Measurements from ENCODE around the gene CR1. TPM values are rescaled to one million over a fixed set of nuclear protein-coding genes. Genes with fewer than 3 reads are reported as not detected.

CR1 gene
- total RNA-seq, 1 experiment from 2014 or later: 0.13 TPM

GRCh38 chr1:207454046-207454964, 41.7 kb upstream of the CR1 start, which contains the start of gene CR2 (continued):
- TF ChIP-seq ATF3 (CRISPR knock-in tag; conservative IDR thresholded peaks at IDR 0.05): no peak
- TF ChIP-seq IRF2 (CRISPR knock-in tag; IDR thresholded peaks at IDR 0.05; ENCODE audit: borderline replicate concordance, low read depth): no peak
- TF ChIP-seq RELA (CRISPR knock-in tag; IDR thresholded peaks at IDR 0.05; ENCODE audit: borderline replicate concordance): no peak
- no peak for TF ChIP-seq PREB (CRISPR knock-in tag; IDR thresholded peaks at IDR 0.05; ENCODE audit: borderline replicate concordance)
- peak; percentile 95 for TF ChIP-seq HMGXB4 (CRISPR knock-in tag; IDR thresholded peaks at IDR 0.05)
- peak; percentile 82; the same call in 1 of the 2 replicates for TF ChIP-seq NFE2L1 (CRISPR knock-in tag; IDR thresholded peaks at IDR 0.05)
- TF ChIP-seq KAT7 (CRISPR knock-in tag; IDR thresholded peaks at IDR 0.05; ENCODE audit: borderline replicate concordance): 0 out of 2 replicates have a peak, but pooled peaks have one; percentile 34
- 0 out of 2 replicates have a peak, but pooled peaks have one; percentile 10 for TF ChIP-seq SMAD4 (CRISPR knock-in tag; IDR thresholded peaks at IDR 0.05)
- peak; percentile 60 for TF ChIP-seq SP1 (CRISPR knock-in tag; conservative IDR thresholded peaks at IDR 0.05)
- TF ChIP-seq ZNF232 (CRISPR knock-in tag; IDR thresholded peaks at IDR 0.05): peak; percentile 80; the same call in 1 of the 2 replicates
- peak; percentile 87 for TF ChIP-seq FOXP1 (CRISPR knock-in tag; IDR thresholded peaks at IDR 0.05; ENCODE audit: borderline replicate concordance)
- no peak for TF ChIP-seq ZNF121 (CRISPR knock-in tag; IDR thresholded peaks at IDR 0.05)
- peak; percentile 77; the same call in 1 of the 2 replicates for TF ChIP-seq E2F5 (CRISPR knock-in tag; IDR thresholded peaks at IDR 0.05)
- no peak for TF ChIP-seq ATF1 (CRISPR knock-in tag; IDR thresholded peaks at IDR 0.05)
- no peak for TF ChIP-seq AFF4 (CRISPR knock-in tag; IDR thresholded peaks at IDR 0.05; ENCODE audit: borderline replicate concordance)
- no peak for TF ChIP-seq STAT6 (CRISPR knock-in tag; conservative IDR thresholded peaks at IDR 0.05; ENCODE audit: low read depth)
- no peak; the same call in 1 of the 2 replicates for TF ChIP-seq ESRRA (CRISPR knock-in tag; IDR thresholded peaks at IDR 0.05; ENCODE audit: borderline replicate concordance)
- TF ChIP-seq SMAD3 (CRISPR knock-in tag; IDR thresholded peaks at IDR 0.05; ENCODE audit: borderline replicate concordance): peak; percentile 51; the same call in 1 of the 2 replicates
- no peak for TF ChIP-seq ZNF512 (CRISPR knock-in tag; IDR thresholded peaks at IDR 0.05; ENCODE audit: borderline replicate concordance)
- TF ChIP-seq ZNF138 (CRISPR knock-in tag; conservative IDR thresholded peaks at IDR 0.05): no peak
- no peak for TF ChIP-seq NR1H2 (CRISPR knock-in tag; IDR thresholded peaks at IDR 0.05)
- TF ChIP-seq RORB (CRISPR knock-in tag; IDR thresholded peaks at IDR 0.05): no peak
- no peak for TF ChIP-seq PRRX2 (CRISPR knock-in tag; IDR thresholded peaks at IDR 0.05)
- TF ChIP-seq E2F4 (CRISPR knock-in tag; IDR thresholded peaks at IDR 0.05; ENCODE audit: borderline replicate concordance, low read depth): peak; percentile 59; the same call in 1 of the 2 replicates

All from WTC11 (cell line).